Activated T-cell treated with anti-CD3 and anti-CD28 coated beads, Interleukin-2, amount 50 U/mL, for 4 hours (primary cell): ENCODE data around the gene SLC31A2. TPM values are rescaled to one million over a fixed set of nuclear protein-coding genes. Genes with fewer than 3 reads are reported as not detected.

Experiments used
- ATAC-seq, 2 donors: fragments of 200-7000 bp; cut with Tn5 transposase; one replicate each; pipeline ENCODE4 v1.10.0; 2021
- DNase-seq: peaks from one replicate; pipeline ENCODE4 v3.0.0-alpha.2; 2020
- H3K27me3 Mint-ChIP-seq: one replicate; pipeline ENCODE4 v1.8.0; 2021; ENCODE audit warnings: low read depth, mixed read lengths
- H3K36me3 Mint-ChIP-seq: one replicate; pipeline ENCODE4 v1.8.0; 2022; ENCODE audit warnings: mixed read lengths; ENCODE audit not compliant: insufficient read depth
- H3K4me1 Mint-ChIP-seq: one replicate; pipeline ENCODE4 v1.8.0; 2021; ENCODE audit warnings: low read depth, mixed read lengths
- H3K4me3 Mint-ChIP-seq: one replicate; pipeline ENCODE4 v1.8.0; 2021; ENCODE audit warnings: mild to moderate bottlenecking, moderate library complexity, mixed read lengths
- H3K9me3 Mint-ChIP-seq: one replicate; pipeline ENCODE4 v1.8.0; 2021; ENCODE audit warnings: mixed read lengths
- total RNA-seq, 3 donors: library from RNA; stranded (reverse); gene quantifications; one replicate each; pipeline ENCODE4 v1.2.1, GENCODE V29; 2021

SLC31A2 gene
- total RNA-seq, 3 donors from 2014 or later: 3.2 to 3.5 (median 3.4) TPM

GRCh38 chr9:113160571-113160970 is 9.8 kb downstream of the SLC31A2 start:
- Mint-ChIP-seq H3K27me3 (no peaks in the 10 kb centered on the region), H3K36me3 (peaks cover 28% of the 10 kb centered on the region), H3K9me3 (no peaks in the 10 kb centered on the region), H3K4me1 (peaks cover 15% of the 10 kb centered on the region), H3K4me3 (no peak overlapping the region)
- ATAC-seq (no peak), DNase-seq (no peak)

- Mint-ChIP-seq H3K4me3 (no peak overlapping the region), H3K4me1 (no peaks in the 10 kb centered on the region), H3K36me3 (peaks cover 40% of the 10 kb centered on the region), H3K27me3 (no peaks in the 10 kb centered on the region), H3K9me3 (no peaks in the 10 kb centered on the region)
- ATAC-seq (no peak), DNase-seq (no peak)
Observed at GRCh38 chr9:113163001-113163400, 12.2 kb downstream of the SLC31A2 start.

GRCh38 chr9:113164536-113165300 is 13.9 kb downstream of the SLC31A2 start:
- H3K9me3 Mint-ChIP-seq: no peaks in the 10 kb centered on the region
- H3K36me3 Mint-ChIP-seq: peaks cover 40% of the 10 kb centered on the region
- DNase-seq (no peak), ATAC-seq (no peak)
- no peaks in the 10 kb centered on the region for H3K27me3 Mint-ChIP-seq
- H3K4me1 Mint-ChIP-seq: no peaks in the 10 kb centered on the region
- no peak overlapping the region for H3K4me3 Mint-ChIP-seq

GRCh38 chr9:113166039-113166438 is 15.2 kb downstream of the SLC31A2 start:
- ATAC-seq (no peak), DNase-seq (no peak)
- Mint-ChIP-seq H3K4me3 (no peak overlapping the region), H3K9me3 (no peaks in the 10 kb centered on the region), H3K36me3 (peaks cover 40% of the 10 kb centered on the region), H3K27me3 (no peaks in the 10 kb centered on the region), H3K4me1 (no peaks in the 10 kb centered on the region)

GRCh38 chr9:113168809-113169208 is 18.0 kb downstream of the SLC31A2 start:
- H3K4me1 Mint-ChIP-seq: no peaks in the 10 kb centered on the region
- ATAC-seq: no peak
- no peaks in the 10 kb centered on the region for H3K27me3 Mint-ChIP-seq
- no peak overlapping the region for H3K4me3 Mint-ChIP-seq
- no peaks in the 10 kb centered on the region for H3K9me3 Mint-ChIP-seq
- H3K36me3 Mint-ChIP-seq: peaks cover 47% of the 10 kb centered on the region
- DNase-seq: no peak

- peaks cover 60% of the 10 kb centered on the region for H3K36me3 Mint-ChIP-seq
Observed at GRCh38 chr9:113173341-113173740, 22.5 kb downstream of the SLC31A2 start.

GRCh38 chr9:113176803-113177202 is 26.0 kb downstream of the SLC31A2 start:
- peaks cover 67% of the 10 kb centered on the region for H3K36me3 Mint-ChIP-seq
- H3K9me3 Mint-ChIP-seq: no peaks in the 10 kb centered on the region
- DNase-seq (no peak), ATAC-seq (no peak)
- no peaks in the 10 kb centered on the region for H3K4me1 Mint-ChIP-seq
- H3K27me3 Mint-ChIP-seq: no peaks in the 10 kb centered on the region
- no peak overlapping the region for H3K4me3 Mint-ChIP-seq

More at GRCh38 chr9:113173341-113173740, 22.5 kb downstream of the SLC31A2 start:
- Mint-ChIP-seq H3K9me3 (no peaks in the 10 kb centered on the region), H3K4me1 (no peaks in the 10 kb centered on the region), H3K27me3 (no peaks in the 10 kb centered on the region), H3K4me3 (no peak overlapping the region)
- no peak for DNase-seq
- ATAC-seq: no peak

GRCh38 chr9:113177251-113177650 is 26.4 kb downstream of the SLC31A2 start:
- H3K27me3 Mint-ChIP-seq: no peaks in the 10 kb centered on the region
- DNase-seq: no peak
- H3K36me3 Mint-ChIP-seq: peaks cover 67% of the 10 kb centered on the region
- no peak overlapping the region for H3K4me3 Mint-ChIP-seq
- H3K9me3 Mint-ChIP-seq: no peaks in the 10 kb centered on the region
- H3K4me1 Mint-ChIP-seq: no peaks in the 10 kb centered on the region
- no peak for ATAC-seq

GRCh38 chr9:113178087-113178486 is 27.3 kb downstream of the SLC31A2 start:
- peaks cover 66% of the 10 kb centered on the region for H3K36me3 Mint-ChIP-seq
- H3K27me3 Mint-ChIP-seq: no peaks in the 10 kb centered on the region
- ATAC-seq (no peak), DNase-seq (no peak)
- no peaks in the 10 kb centered on the region for H3K4me1 Mint-ChIP-seq
- H3K4me3 Mint-ChIP-seq: no peak overlapping the region
- H3K9me3 Mint-ChIP-seq: no peaks in the 10 kb centered on the region

GRCh38 chr9:113179839-113180238 is 29.0 kb downstream of the SLC31A2 start:
- Mint-ChIP-seq H3K36me3 (peaks cover 70% of the 10 kb centered on the region), H3K4me1 (no peaks in the 10 kb centered on the region)

GRCh38 chr9:113181165-113181564 is 30.4 kb downstream of the SLC31A2 start:
- DNase-seq (no peak), ATAC-seq (no peak)
- Mint-ChIP-seq H3K4me1 (no peaks in the 10 kb centered on the region), H3K9me3 (no peaks in the 10 kb centered on the region), H3K27me3 (no peaks in the 10 kb centered on the region), H3K36me3 (peaks cover 74% of the 10 kb centered on the region), H3K4me3 (no peak overlapping the region)

More at GRCh38 chr9:113179839-113180238, 29.0 kb downstream of the SLC31A2 start:
- DNase-seq: no peak
- no peak for ATAC-seq
- Mint-ChIP-seq H3K27me3 (no peaks in the 10 kb centered on the region), H3K9me3 (no peaks in the 10 kb centered on the region), H3K4me3 (no peak overlapping the region)

- DNase-seq: no peak
- ATAC-seq: no peak
- Mint-ChIP-seq H3K27me3 (no peaks in the 10 kb centered on the region), H3K4me1 (peaks cover 2% of the 10 kb centered on the region), H3K9me3 (no peaks in the 10 kb centered on the region), H3K36me3 (peaks cover 69% of the 10 kb centered on the region), H3K4me3 (no peak overlapping the region)
Observed at GRCh38 chr9:113183956-113184488, 33.2 kb downstream of the SLC31A2 start.

- H3K36me3 Mint-ChIP-seq: peaks cover 67% of the 10 kb centered on the region
- peaks cover 2% of the 10 kb centered on the region for H3K4me1 Mint-ChIP-seq
- H3K27me3 Mint-ChIP-seq: no peaks in the 10 kb centered on the region
- no peak for DNase-seq
- H3K4me3 Mint-ChIP-seq: no peak overlapping the region
- H3K9me3 Mint-ChIP-seq: no peaks in the 10 kb centered on the region
- ATAC-seq: no peak
Observed at GRCh38 chr9:113184539-113184938, 33.7 kb downstream of the SLC31A2 start.

GRCh38 chr9:113185271-113185670 is 34.5 kb downstream of the SLC31A2 start:
- peaks cover 67% of the 10 kb centered on the region for H3K36me3 Mint-ChIP-seq

GRCh38 chr9:113186137-113186755 is 35.4 kb downstream of the SLC31A2 start:
- H3K4me1 Mint-ChIP-seq: peaks cover 2% of the 10 kb centered on the region
- no peak overlapping the region for H3K4me3 Mint-ChIP-seq
- no peak for ATAC-seq
- H3K9me3 Mint-ChIP-seq: no peaks in the 10 kb centered on the region
- H3K36me3 Mint-ChIP-seq: peaks cover 64% of the 10 kb centered on the region
- no peak for DNase-seq
- no peaks in the 10 kb centered on the region for H3K27me3 Mint-ChIP-seq

More at GRCh38 chr9:113185271-113185670, 34.5 kb downstream of the SLC31A2 start:
- DNase-seq (no peak), ATAC-seq (no peak)
- H3K9me3 Mint-ChIP-seq: no peaks in the 10 kb centered on the region
- peaks cover 2% of the 10 kb centered on the region for H3K4me1 Mint-ChIP-seq
- H3K27me3 Mint-ChIP-seq: no peaks in the 10 kb centered on the region
- no peak overlapping the region for H3K4me3 Mint-ChIP-seq
